ENCODE results near the gene GLIS1.

GLIS1 gene

DNA sequence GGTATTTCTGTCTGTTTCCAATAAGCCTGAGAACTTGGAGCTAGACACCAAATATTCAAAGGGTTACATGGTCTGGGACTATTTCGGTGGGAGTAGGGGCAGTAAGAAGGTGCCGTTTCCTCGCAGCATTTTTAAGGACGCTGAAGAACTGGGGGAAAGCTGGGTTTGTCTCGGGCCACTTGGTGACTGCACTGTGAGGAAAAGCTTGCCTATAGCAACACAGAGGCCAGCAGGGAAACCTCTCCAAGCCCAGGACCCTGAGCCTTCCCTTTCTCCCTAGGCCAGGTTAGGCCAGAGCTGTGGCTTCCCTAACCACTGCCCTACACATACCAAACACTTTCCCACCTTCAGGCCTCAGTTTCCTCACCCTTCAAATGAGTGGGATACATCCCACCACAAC, 3.3 kb downstream of the GLIS1 start:
- no peak for DNase-seq

DNA sequence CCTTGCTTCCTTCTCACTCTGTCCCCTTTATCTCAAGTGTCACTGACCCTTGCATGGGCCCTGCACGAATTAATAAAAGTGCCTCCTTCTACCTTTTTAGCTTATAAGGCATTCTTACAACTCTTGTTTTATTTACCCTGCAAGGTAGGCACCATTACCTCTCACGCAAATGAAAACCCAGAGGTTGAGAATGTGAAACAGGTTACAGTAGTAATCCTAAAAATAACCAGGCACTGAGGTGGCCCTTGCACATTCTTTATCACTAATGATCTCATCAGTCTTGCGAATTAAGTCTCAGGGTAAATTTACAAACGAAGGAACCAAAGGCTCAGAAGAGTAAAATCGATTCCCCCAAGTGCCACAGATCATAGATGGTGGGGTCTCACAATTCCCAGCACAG, 3.7 kb downstream of the GLIS1 start:
- no peak for DNase-seq

DNA sequence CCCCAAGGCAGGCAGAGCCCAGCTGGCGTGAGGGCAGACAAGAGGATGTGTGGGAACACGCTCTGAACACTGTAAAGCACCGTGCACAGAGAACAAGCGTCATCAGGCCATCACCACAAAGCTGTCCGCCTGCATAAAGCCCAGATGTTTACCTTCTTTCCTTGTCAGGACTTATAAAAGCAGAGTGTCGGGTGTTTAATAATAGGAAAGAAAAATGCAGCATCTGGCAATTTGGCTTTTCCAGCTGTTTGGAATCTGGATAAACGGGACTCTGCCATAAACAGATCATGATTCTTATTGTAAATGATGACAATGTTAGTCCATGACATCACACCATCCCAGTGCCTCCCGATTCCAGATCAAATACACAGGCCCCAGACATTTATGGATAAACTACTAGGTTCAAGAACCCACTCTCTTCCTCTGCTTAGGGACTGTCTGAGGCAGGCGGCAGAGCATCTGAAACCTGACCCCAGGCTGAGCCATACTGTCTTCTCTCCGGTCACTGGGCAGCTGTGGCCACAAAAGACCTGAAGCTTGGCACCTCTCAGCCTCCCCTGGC, 4.2 kb downstream of the GLIS1 start:
- no peak for DNase-seq

DNA sequence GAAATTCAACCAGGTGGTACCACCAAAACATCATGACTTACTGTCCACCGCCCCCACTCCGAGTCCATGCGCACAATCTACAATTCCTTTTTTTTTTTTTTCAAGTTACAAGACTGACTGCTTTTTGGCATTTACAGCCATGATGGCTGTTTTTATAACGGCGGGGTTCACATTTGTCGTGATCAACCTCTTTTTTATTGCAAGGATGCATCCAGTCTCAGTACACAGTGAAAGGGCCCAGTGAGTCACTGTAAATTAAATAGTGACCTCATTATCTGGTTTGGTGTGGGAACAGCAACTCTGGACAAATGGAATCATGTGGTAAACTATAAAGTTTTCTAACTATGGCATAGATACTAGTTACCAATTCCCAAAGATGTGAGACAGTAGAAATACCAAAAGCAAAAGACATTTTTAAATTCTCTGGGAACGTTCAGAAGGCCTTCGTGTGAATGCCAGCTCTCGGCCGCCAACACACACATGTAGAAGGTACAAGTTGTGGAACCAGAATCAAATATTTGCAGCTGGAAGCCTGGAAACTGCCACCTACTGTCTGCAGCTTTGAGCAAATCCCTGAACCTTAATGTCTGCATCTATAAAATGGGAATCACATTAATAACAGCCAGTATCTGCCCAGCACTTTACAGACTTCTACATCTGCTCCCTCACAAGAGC, 4.9 kb downstream of the GLIS1 start:
- no peak for DNase-seq

DNA sequence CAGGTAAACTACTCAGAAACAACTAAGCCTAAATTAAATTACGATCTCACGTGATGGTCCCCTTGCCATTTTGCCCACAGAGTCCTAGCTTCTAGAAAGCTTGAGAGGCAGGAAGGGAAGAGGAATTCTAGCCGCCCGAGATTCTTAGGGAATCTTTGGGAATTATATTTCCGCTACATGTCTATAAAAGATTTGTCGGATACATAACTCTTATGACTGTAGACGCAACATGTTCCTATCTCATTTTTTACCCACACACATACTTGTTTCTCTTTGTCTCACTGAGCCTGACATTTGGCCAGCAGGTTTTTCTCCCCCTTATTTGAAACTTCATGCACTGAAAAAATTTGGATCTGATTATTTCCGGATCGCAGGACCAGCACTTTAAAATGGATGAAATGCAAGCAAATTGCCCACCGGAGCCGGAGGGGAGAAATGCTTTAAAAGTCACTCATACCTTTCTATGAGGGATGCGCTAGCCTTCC, 5.5 kb downstream of the GLIS1 start:
- no peak for DNase-seq

DNA sequence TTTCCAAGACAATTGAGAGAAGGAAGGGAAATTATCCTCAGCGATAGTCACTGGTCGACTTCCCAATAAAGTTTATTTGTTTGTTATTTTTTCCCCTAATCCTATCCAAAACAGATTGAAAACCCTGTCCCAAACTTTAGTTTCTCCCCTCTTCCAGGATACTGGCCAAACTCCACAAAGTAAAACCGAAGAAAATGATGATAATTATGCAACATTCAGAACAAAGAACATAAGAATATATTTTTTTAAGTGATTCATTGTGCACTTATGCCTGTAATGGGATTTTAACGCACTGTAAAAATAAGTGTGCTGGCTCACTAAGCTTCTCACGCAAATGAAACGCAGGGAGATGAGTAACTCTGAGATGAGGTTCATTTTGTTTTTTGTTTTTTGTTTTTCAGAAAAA, 6.0 kb downstream of the GLIS1 start:
- no peak for DNase-seq

DNA sequence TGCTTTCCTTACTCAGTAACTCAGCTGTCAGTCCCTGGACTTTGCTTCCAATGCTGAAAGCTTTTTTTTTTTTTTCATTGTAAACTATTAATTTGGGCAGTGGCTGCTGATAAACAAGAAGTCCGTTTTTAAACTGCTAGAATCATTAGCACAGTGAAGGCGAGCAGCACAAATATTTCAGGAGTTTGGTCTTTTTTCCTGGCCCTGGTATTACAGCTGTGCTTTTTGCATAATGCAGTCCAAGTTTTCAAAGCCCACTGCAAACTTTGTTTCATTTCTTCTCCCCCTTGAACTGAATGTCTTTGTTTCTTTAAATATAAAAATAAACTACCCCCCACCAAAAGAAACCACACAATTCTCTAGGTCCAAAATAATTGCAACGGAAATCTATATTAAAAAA, 6.6 kb downstream of the GLIS1 start:
- no peak for DNase-seq

DNA sequence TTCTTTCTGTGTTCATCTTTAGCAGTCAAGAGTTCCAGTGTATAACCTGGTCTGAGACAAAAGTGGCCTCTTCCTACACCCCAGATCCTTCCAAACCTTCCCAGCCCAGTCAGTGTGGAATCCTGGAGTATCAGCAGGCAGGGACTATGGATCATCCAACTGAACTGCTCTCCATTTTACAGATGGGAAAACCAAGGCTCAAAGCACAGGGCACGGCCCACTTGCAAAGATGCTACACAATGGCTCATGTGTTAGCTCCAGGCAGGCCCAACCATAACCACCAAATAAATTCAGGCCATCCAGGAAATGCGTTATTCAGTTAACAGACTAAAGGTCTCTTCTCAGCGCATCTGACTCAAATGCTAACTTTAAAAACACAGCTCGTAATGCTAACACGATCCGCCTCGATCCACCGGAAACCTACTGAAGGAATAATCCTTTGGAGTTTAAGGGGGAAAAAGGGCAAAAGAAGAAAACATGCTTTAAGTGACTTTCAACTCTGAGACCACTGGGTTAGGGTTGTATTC, 7.1 kb downstream of the GLIS1 start:
- no peak for DNase-seq

DNA sequence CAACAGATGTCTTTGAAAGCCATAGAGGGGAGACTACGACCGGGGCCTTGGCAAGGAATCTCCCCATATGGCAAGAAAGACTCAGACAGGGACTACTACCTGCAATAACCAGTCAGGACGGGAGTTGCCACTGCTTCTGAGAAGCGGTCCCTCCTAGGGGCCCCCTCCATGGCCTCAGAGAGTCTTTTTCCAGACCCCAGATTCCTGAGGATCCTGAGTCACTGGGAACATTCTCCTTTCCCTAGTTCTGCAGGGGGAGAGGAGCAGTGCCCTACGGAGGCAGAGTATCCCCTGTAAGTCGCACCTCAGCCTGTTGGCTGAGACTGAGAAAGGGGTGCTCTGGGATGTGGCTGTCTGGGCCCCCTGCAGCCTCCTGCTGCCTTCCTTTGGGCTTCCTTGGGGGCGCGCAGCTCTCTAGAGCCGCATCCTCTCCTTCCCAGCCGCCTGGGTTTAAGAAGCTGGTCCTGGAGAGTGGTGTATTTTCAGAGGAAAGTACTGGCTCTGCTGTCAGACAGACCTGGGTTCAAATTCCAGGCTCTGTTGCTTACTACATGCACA, 7.8 kb downstream of the GLIS1 start:
- no peak for DNase-seq

DNA sequence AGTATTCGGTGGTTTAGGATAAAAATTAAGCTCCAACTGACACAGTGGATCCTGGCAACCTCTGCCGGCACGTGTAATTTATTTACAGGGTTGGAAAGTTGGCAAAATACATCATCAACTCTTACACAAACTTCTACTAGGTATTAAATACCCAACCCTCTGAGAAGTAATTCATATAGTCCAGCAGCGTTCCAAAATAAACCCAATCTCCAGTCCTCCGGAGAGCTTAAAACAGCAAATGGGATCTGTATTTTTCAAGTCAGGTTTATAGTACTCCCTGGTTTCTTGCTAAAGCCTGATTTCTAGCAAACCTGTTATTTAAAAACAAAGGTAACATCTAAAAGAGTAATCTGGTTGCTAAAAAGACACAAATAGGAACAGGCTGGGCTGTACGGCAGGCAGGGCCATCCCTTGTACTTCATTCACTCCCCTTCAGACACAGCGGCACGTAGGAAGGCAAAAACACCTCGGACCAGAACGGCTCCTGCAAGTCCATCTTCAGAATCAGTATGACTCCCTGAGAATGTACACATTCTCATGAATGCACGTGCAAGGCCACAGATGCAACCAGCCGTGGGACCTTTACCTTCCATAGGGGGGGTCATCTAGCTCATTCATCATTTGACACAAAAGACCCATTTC, 8.6 kb downstream of the GLIS1 start:
- DNase-seq, result no peak

GRCh38 chr1:53729456-53730223, 9.3 kb downstream of the GLIS1 start:
- no peak for DNase-seq

GRCh38 chr1:53728702-53729455, 10.1 kb downstream of the GLIS1 start:
- no peak for DNase-seq

GRCh38 chr1:53728196-53728595, 10.8 kb downstream of the GLIS1 start:
- no peak for DNase-seq

- no peak for DNase-seq
These were observed 11.4 kb downstream of the GLIS1 start for GRCh38 chr1:53727461-53728092.

- no peak for DNase-seq
These were observed 12.9 kb downstream of the GLIS1 start for GRCh38 chr1:53726009-53726600.

DNA sequence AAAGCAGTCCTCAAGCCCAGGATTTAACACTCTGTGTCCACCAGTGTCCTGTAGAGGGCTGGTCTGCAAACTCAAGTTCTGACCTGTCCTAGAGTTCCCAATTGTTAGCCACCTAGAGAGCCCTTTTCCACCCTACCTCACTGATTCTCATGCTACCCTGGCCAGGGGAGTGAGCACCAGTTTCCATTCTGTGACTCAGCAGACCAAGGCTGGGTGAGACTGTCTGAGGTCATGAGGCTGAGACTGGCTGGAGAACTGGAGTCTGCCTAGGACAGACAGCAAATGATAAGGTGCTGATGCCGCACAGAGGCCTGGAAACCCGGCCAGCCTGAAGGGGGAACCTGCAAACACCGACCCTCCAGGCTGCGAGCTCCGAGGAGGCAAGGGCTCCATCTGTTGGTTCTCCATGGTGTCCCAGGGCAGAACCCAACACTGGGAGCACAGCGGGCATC, 13.7 kb downstream of the GLIS1 start:
- no peak for DNase-seq

DNA sequence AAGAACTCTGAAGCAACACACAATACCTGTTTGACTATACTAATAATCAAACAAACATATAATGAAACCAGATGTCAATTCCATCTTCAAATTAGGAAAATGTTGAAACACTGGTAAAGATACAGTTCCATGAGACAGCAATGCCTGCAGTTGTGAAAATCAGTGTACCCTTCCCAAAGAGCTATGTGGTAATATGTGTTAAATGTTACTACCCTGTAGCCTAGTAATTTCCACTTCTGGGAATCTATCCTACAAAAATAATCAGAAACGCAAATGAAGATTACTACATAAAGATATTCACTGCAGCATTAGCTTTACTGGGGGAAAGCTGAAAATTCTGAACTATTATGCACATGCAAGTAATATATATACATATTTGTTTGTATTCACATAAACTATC, 16.9 kb downstream of the GLIS1 start:
- DNase-seq, result no peak

DNA sequence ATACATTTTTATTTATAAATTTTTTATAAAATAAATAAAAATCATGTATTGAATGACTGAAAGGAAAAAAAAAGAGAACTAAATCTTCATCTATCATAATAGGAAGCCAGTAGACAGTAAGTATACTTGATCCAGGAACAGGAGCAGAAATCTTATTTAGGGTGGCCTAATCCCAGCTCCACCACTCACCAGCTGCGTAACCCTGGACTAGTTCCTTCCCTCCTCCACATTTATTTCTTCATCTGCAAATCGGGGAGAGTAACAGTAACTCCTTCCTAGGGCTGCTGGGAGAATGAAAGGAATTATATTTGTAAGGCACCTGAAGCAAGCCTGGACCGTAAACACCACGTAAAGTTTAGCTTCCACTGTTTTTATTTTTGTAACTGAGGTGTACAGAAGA, 17.9 kb downstream of the GLIS1 start:
- no peak for DNase-seq

- DNase-seq, result no peak
These were observed 19.5 kb downstream of the GLIS1 start for GRCh38 chr1:53719469-53719868.

GRCh38 chr1:53718443-53718842, 20.5 kb downstream of the GLIS1 start:
- no peak for DNase-seq

Measured in DMS79 (cell line).